T-cell (primary cell): Measurements from ENCODE around the gene ZNF148. TPM values are rescaled to one million over a fixed set of nuclear protein-coding genes. Genes with fewer than 3 reads are reported as not detected.

Source experiments
- ATAC-seq, 4 experiments: fragments of 200-7000 bp in 3 of 4; fragments of 150-1000 bp in 1 of 4; cut with Tn5 transposase; replicated peaks in 1 of 4; 1 replicate in 3 of 4; 2 replicates in 1 of 4; pipeline ENCODE4 v1.10.0; 2021; ENCODE audit warnings: moderate library complexity in 3 of 4, mild to moderate bottlenecking in 2 of 4, moderate number of reproducible peaks in 1 of 4
- CTCF ChIA-PET, 2 donors: fragments of 300-600 bp; sonication (Branson Sonifier 250); formaldehyde crosslinking; loops; one replicate each; lab custom pipeline; 2022; ENCODE audit warnings: antibody characterized with exemption in 2 of 2; lab: Charles Lee
- POLR2A ChIA-PET, 2 donors: fragments of 300-600 bp; sonication (Branson Sonifier 250); formaldehyde crosslinking; loops; one replicate each; lab custom pipeline; 2022; ENCODE audit warnings: antibody characterized with exemption in 2 of 2; lab: Charles Lee
- DNase-seq, 35 experiments: peaks; one replicate each; pipeline versions ENCODE4 v3.0.0 to v3.0.0-alpha.2; 2013 to 2023
- H3K27ac ChIP-seq: one replicate; pipeline ENCODE4 v1.5.1; 2013; ENCODE audit warnings: low read length
- H3K27me3 ChIP-seq, 2 experiments: replicated peaks in 1 of 2; 1 replicate in 1 of 2; 2 replicates in 1 of 2; pipeline versions ENCODE4 v1.6.1 to v1.7.0; 2013; ENCODE audit warnings: low read length in 1 of 2, mixed read lengths in 1 of 2; ENCODE audit not compliant: control insufficient read depth in 2 of 2, insufficient read depth in 2 of 2; ENCODE audit errors: extremely low read depth in 1 of 2
- H3K36me3 ChIP-seq, 2 donors: 1 replicate in 1 of 2; 2 replicates in 1 of 2; pipeline versions ENCODE4 v1.6.1 to v1.7.0; 2013; ENCODE audit warnings: low read length in 1 of 2; ENCODE audit not compliant: control insufficient read depth in 2 of 2, insufficient read depth in 1 of 2; ENCODE audit errors: extremely low read depth in 1 of 2
- H3K4me1 ChIP-seq, 2 experiments: 1 replicate in 1 of 2; 2 replicates in 1 of 2; pipeline versions ENCODE4 v1.6.1 to v1.7.0; 2013; ENCODE audit warnings: low read length in 2 of 2, mixed read lengths in 1 of 2; ENCODE audit not compliant: insufficient read depth in 2 of 2, control insufficient read depth in 1 of 2; ENCODE audit errors: extremely low read depth in 1 of 2
- H3K4me3 ChIP-seq, 2 donors: 1 replicate in 1 of 2; 2 replicates in 1 of 2; pipeline versions ENCODE4 v1.5.1 to v1.7.0; 2013; ENCODE audit warnings: mild to moderate bottlenecking in 2 of 2, low read length in 1 of 2, moderate library complexity in 1 of 2; ENCODE audit not compliant: control insufficient read depth in 1 of 2; ENCODE audit errors: extremely low read depth in 1 of 2
- H3K9me3 ChIP-seq: 2 replicates; pipeline ENCODE4 v1.7.0; 2013
- H3K27ac Mint-ChIP-seq, 2 donors: one replicate each; pipeline ENCODE4 v1.8.0; 2020 to 2021; ENCODE audit warnings: mild to moderate bottlenecking in 2 of 2, mixed read lengths in 2 of 2
- H3K27me3 Mint-ChIP-seq, 2 donors: one replicate each; pipeline ENCODE4 v1.8.0; 2021 to 2022; ENCODE audit warnings: mixed read lengths in 2 of 2
- H3K36me3 Mint-ChIP-seq: one replicate; pipeline ENCODE4 v1.8.0; 2021; ENCODE audit warnings: mixed read lengths
- H3K4me1 Mint-ChIP-seq, 3 donors: one replicate each; pipeline ENCODE4 v1.8.0; 2020 to 2022; ENCODE audit warnings: mixed read lengths in 3 of 3, mild to moderate bottlenecking in 1 of 3
- H3K4me3 Mint-ChIP-seq, 3 donors: one replicate each; pipeline ENCODE4 v1.8.0; 2020 to 2022; ENCODE audit warnings: mild to moderate bottlenecking in 3 of 3, mixed read lengths in 3 of 3, moderate library complexity in 3 of 3
- H3K9me3 Mint-ChIP-seq, 3 donors: one replicate each; pipeline ENCODE4 v1.8.0; 2020 to 2022; ENCODE audit warnings: mixed read lengths in 3 of 3
- WGBS: methylation state at CpG from one replicate; pipeline ENCODE4 v1.1.5; 2013; ENCODE audit warnings: missing lambda C conversion rate; ENCODE audit not compliant: insufficient coverage; 5-methylcytosine and 5-hydroxymethylcytosine counted together
- total RNA-seq, 35 experiments: library from RNA in 6 of 35; stranded (reverse) in 6 of 35; fragments of 120-200 nt in 1 of 35; gene quantifications; one replicate each; pipeline versions ENCODE4 v1.2.1 to v1.2.4 and lab custom pipeline; 2013 to 2026

ZNF148 gene
- total RNA-seq, 5 donors from 2014 or later (not counting 1 experiment from before 2014, with no cell fraction given), result 46.5 to 50.6 (median 50.4) TPM

GRCh38 chr3:125236331-125236903 lies 138.7 kb downstream of the ZNF148 start:
- no peak overlapping the region for H3K27ac Mint-ChIP-seq
- H3K27me3 ChIP-seq, result no peaks in the 10 kb centered on the region
- ChIA-PET POLR2A (interaction anchor here in 1 of 2 donors (0.6 kb wide), 1 partner anchor 178 kb away, joined by 3 read pairs; no protein-coding TSS in a partner anchor), CTCF (interaction anchor here in 1 of 2 donors (0.6 kb wide), 1 partner anchor 51 kb away, joined by 3 read pairs; no protein-coding TSS in a partner anchor)
- peaks cover 7 to 23% of the 10 kb centered on the region in 2 donors for H3K36me3 ChIP-seq
- H3K9me3 Mint-ChIP-seq, result no peaks in the 10 kb centered on the region
- H3K27ac ChIP-seq, result no peak overlapping the region
- peaks cover 3 to 8% (median 3%) of the 10 kb centered on the region in 3 donors for H3K4me1 Mint-ChIP-seq
- ATAC-seq (no peak), DNase-seq (no peak)
- H3K4me3 ChIP-seq, result no peak overlapping the region
- H3K9me3 ChIP-seq, result no peaks in the 10 kb centered on the region
- H3K27me3 Mint-ChIP-seq, result no peaks in the 10 kb centered on the region
- H3K4me3 Mint-ChIP-seq, result no peak overlapping the region
- H3K36me3 Mint-ChIP-seq, result peaks cover 65% of the 10 kb centered on the region
- no peaks in the 10 kb centered on the region for H3K4me1 ChIP-seq
- WGBS, result 100% methylated on average over 2 of the region's 6 CpGs

- POLR2A ChIA-PET, result no interaction called here
- no peaks in the 10 kb centered on the region for H3K9me3 Mint-ChIP-seq
- no CpG with 5 or more reads among the region's 1 CpG for WGBS
Observed at GRCh38 chr3:125234831-125235230, 140.3 kb downstream of the ZNF148 start.

GRCh38 chr3:125232401-125232800 lies 142.7 kb downstream of the ZNF148 start:
- DNase-seq (no peak), ATAC-seq (no peak)
- H3K4me3 Mint-ChIP-seq, result no peak overlapping the region
- WGBS, result 81% methylated on average over 3 of the region's 3 CpGs
- no peaks in the 10 kb centered on the region for H3K9me3 ChIP-seq
- no peak overlapping the region for H3K27ac Mint-ChIP-seq
- peaks cover 7 to 32% of the 10 kb centered on the region in 2 donors for H3K36me3 ChIP-seq
- peaks cover 62% of the 10 kb centered on the region for H3K36me3 Mint-ChIP-seq
- POLR2A ChIA-PET, result interaction anchor here in 1 of 2 donors (0.5 kb wide), 1 partner anchor 9 kb away, joined by 3 read pairs; no protein-coding TSS in a partner anchor
- H3K9me3 Mint-ChIP-seq, result no peaks in the 10 kb centered on the region
- H3K4me1 Mint-ChIP-seq, result peaks cover 0 to 8% (median 0%) of the 10 kb centered on the region in 3 donors
- no peaks in the 10 kb centered on the region for H3K4me1 ChIP-seq
- no peak overlapping the region for H3K27ac ChIP-seq
- no peaks in the 10 kb centered on the region for H3K27me3 Mint-ChIP-seq
- H3K4me3 ChIP-seq, result no peak overlapping the region
- no peaks in the 10 kb centered on the region for H3K27me3 ChIP-seq
- CTCF ChIA-PET, result no interaction called here

More at GRCh38 chr3:125234831-125235230, 140.3 kb downstream of the ZNF148 start:
- Mint-ChIP-seq H3K27ac (no peak overlapping the region), H3K4me3 (no peak overlapping the region), H3K4me1 (peaks cover 0 to 8% (median 0%) of the 10 kb centered on the region in 3 donors), H3K36me3 (peaks cover 67% of the 10 kb centered on the region), H3K27me3 (no peaks in the 10 kb centered on the region)
- Histone ChIP-seq H3K36me3 (peaks cover 7 to 25% of the 10 kb centered on the region in 2 donors), H3K9me3 (no peaks in the 10 kb centered on the region), H3K4me1 (no peaks in the 10 kb centered on the region), H3K4me3 (no peak overlapping the region), H3K27ac (no peak overlapping the region), H3K27me3 (no peaks in the 10 kb centered on the region)
- ATAC-seq, result no peak
- CTCF ChIA-PET, result no interaction called here
- no peak for DNase-seq

- ChIA-PET CTCF (no interaction called here), POLR2A (interaction anchor here in 1 of 2 donors (0.5 kb wide), 1 partner anchor 9 kb away, joined by 3 read pairs; no protein-coding TSS in a partner anchor)
- WGBS, result 44% methylated on average over 2 of the region's 3 CpGs
- Mint-ChIP-seq H3K9me3 (no peaks in the 10 kb centered on the region), H3K27me3 (no peaks in the 10 kb centered on the region), H3K36me3 (peaks cover 59% of the 10 kb centered on the region), H3K27ac (no peak overlapping the region), H3K4me3 (no peak overlapping the region), H3K4me1 (peaks cover 0 to 4% (median 0%) of the 10 kb centered on the region in 3 donors)
- Histone ChIP-seq H3K27ac (no peak overlapping the region), H3K36me3 (peaks cover 7 to 33% of the 10 kb centered on the region in 2 donors), H3K27me3 (no peaks in the 10 kb centered on the region), H3K4me1 (no peaks in the 10 kb centered on the region), H3K4me3 (no peak overlapping the region), H3K9me3 (no peaks in the 10 kb centered on the region)
- DNase-seq (no peak), ATAC-seq (no peak)
Observed at GRCh38 chr3:125231895-125232294, 143.2 kb downstream of the ZNF148 start.

- Histone ChIP-seq H3K4me3 (no peak overlapping the region), H3K27me3 (no peaks in the 10 kb centered on the region), H3K4me1 (no peaks in the 10 kb centered on the region), H3K9me3 (no peaks in the 10 kb centered on the region), H3K36me3 (peaks cover 7 to 33% of the 10 kb centered on the region in 2 donors), H3K27ac (no peak overlapping the region)
- no CpG with 5 or more reads among the region's 1 CpG for WGBS
- Mint-ChIP-seq H3K36me3 (peaks cover 44% of the 10 kb centered on the region), H3K4me3 (no peak overlapping the region), H3K4me1 (no peaks in the 10 kb centered on the region), H3K27ac (no peak overlapping the region), H3K9me3 (no peaks in the 10 kb centered on the region), H3K27me3 (no peaks in the 10 kb centered on the region)
- ChIA-PET POLR2A (no interaction called here), CTCF (no interaction called here)
- no peak for DNase-seq
- no peak for ATAC-seq
Observed at GRCh38 chr3:125229707-125230106, 145.4 kb downstream of the ZNF148 start.

- peaks cover 43% of the 10 kb centered on the region for H3K36me3 Mint-ChIP-seq
- ATAC-seq, result no peak
Observed at GRCh38 chr3:125229168-125229567, 146.0 kb downstream of the ZNF148 start.

More at GRCh38 chr3:125229168-125229567, 146.0 kb downstream of the ZNF148 start:
- no peaks in the 10 kb centered on the region for H3K27me3 ChIP-seq
- Mint-ChIP-seq H3K4me1 (no peaks in the 10 kb centered on the region), H3K4me3 (no peak overlapping the region), H3K27me3 (no peaks in the 10 kb centered on the region), H3K9me3 (no peaks in the 10 kb centered on the region), H3K27ac (no peak overlapping the region)
- POLR2A ChIA-PET, result interaction anchor here in 1 of 2 donors (0.6 kb wide), 1 partner anchor 277 kb away, joined by 6 read pairs; no protein-coding TSS in a partner anchor
- no peak overlapping the region for H3K4me3 ChIP-seq
- no peaks in the 10 kb centered on the region for H3K9me3 ChIP-seq
- CTCF ChIA-PET, result no interaction called here
- no peaks in the 10 kb centered on the region for H3K4me1 ChIP-seq
- no peak overlapping the region for H3K27ac ChIP-seq
- H3K36me3 ChIP-seq, result peaks cover 7 to 32% of the 10 kb centered on the region in 2 donors
- DNase-seq, result no peak
- no CpG with 5 or more reads among the region's 7 CpGs for WGBS
